Measurements from ENCODE around the gene IMMP2L. TPM values are rescaled to one million over a fixed set of nuclear protein-coding genes. Genes with fewer than 3 reads are reported as not detected.
"Not testable (repeated sequence)": the region's sequence is repeated elsewhere in the genome, so short reads cannot be mapped to it uniquely, and the experiment has no call there.

The IMMP2L gene
- total and polyA plus RNA-seq, 4 donors = 7.3 to 21.1 (median 12.4) TPM

GRCh38 chr7:111290419-111290818 is 271.9 kb downstream of the IMMP2L start (continued):
- TF ChIP-seq, protein P1, sequence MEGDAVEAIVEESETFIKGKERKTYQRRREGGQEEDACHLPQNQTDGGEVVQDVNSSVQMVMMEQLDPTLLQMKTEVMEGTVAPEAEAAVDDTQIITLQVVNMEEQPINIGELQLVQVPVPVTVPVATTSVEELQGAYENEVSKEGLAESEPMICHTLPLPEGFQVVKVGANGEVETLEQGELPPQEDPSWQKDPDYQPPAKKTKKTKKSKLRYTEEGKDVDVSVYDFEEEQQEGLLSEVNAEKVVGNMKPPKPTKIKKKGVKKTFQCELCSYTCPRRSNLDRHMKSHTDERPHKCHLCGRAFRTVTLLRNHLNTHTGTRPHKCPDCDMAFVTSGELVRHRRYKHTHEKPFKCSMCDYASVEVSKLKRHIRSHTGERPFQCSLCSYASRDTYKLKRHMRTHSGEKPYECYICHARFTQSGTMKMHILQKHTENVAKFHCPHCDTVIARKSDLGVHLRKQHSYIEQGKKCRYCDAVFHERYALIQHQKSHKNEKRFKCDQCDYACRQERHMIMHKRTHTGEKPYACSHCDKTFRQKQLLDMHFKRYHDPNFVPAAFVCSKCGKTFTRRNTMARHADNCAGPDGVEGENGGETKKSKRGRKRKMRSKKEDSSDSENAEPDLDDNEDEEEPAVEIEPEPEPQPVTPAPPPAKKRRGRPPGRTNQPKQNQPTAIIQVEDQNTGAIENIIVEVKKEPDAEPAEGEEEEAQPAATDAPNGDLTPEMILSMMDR (IDR thresholded peaks at IDR 0.05; ENCODE audit: low read depth, low read length, missing input control) = no peak
- no peak for TF ChIP-seq RAD21 (IDR thresholded peaks at IDR 0.05)
- no peak for TF ChIP-seq GABPA (IDR thresholded peaks at IDR 0.05 in 1 of 2, conservative IDR thresholded peaks at IDR 0.05 in 1 of 2)
- TF ChIP-seq SP1 (IDR thresholded peaks at IDR 0.05) = no peak

DNA sequence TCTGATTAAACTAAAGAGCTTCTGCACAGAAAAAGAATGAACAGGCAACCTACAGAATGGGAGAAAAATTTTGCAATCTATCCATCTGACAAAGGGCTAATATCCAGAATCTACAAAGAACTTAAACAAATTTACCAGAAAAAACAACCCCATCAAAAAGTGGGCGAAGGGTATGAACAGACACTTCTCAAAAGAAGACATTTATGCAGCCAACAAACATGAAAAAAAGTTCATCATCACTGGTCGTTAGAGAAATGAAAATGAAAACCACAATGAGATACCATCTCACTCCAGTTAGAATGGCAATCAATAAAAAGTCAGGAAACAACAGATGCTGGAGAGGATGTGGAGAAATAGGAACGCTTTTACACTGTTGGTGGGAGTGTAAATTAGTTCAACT is 273.9 kb downstream of the IMMP2L start:
- H3K9me3 ChIP-seq (ENCODE audit: control insufficient read depth in 4 of 4, low read length in 3 of 4); H3K4me3 ChIP-seq (ENCODE audit: low read depth in 1 of 3, low read length in 3 of 3); H3K27me3 ChIP-seq (ENCODE audit: control insufficient read depth in 4 of 4, insufficient read depth in 4 of 4, low read length in 3 of 4); H3K4me1 ChIP-seq (ENCODE audit: control insufficient read depth in 4 of 4, insufficient read depth in 4 of 4, low read length in 3 of 4); DNase-seq (ENCODE audit: low spot score); H3K27ac ChIP-seq (ENCODE audit: low read depth in 1 of 2, low read length in 2 of 2); H3K9ac ChIP-seq (ENCODE audit: low read depth in 1 of 2, low read length in 2 of 2); H3K36me3 ChIP-seq (ENCODE audit: control insufficient read depth in 4 of 4, insufficient read depth in 3 of 4, low read depth in 1 of 4, low read length in 3 of 4): not testable (repeated sequence)
- WGBS = 90% methylated on average over 3 of the region's 3 CpGs

DNA sequence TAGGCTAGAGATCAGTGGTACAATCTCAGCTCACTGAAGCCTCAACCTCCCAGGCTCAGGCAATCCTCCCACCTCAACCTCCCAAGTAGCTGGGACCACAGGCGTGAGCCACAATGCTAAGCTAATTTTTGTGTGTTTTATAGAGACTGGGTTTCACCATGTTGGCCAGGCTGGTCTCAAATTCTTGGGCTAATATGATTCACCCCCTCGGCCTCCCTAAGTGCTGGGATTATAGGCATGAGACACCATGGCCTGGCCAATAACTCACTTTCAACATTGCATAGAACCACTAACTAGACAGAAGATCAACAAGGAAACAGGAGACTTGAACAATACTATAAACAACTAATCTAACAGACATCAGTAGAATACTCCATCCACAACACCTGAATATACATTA is 279.7 kb downstream of the IMMP2L start:
- no peak for DNase-seq (ENCODE audit: low spot score)
- Histone ChIP-seq H3K27ac (ENCODE audit: low read depth in 1 of 2, low read length in 2 of 2) (no peak overlapping the region), H3K9me3 (ENCODE audit: control insufficient read depth in 4 of 4, low read length in 3 of 4) (no peaks in the 10 kb centered on the region), H3K4me3 (ENCODE audit: low read depth in 1 of 3, low read length in 3 of 3) (no peak overlapping the region), H3K9ac (ENCODE audit: low read depth in 1 of 2, low read length in 2 of 2) (no peak overlapping the region), H3K36me3 (ENCODE audit: control insufficient read depth in 4 of 4, insufficient read depth in 3 of 4, low read depth in 1 of 4, low read length in 3 of 4) (no peaks in the 10 kb centered on the region), H3K4me1 (ENCODE audit: control insufficient read depth in 4 of 4, insufficient read depth in 4 of 4, low read length in 3 of 4) (no peaks in the 10 kb centered on the region), H3K27me3 (ENCODE audit: control insufficient read depth in 4 of 4, insufficient read depth in 4 of 4, low read length in 3 of 4) (no peaks in the 10 kb centered on the region)
- WGBS = 98% methylated on average over 2 of the region's 2 CpGs
- no peak for TF ChIP-seq ATF3 (IDR thresholded peaks at IDR 0.05)
- TF ChIP-seq RXRA (IDR thresholded peaks at IDR 0.05) = no peak
- TF ChIP-seq, protein P2, sequence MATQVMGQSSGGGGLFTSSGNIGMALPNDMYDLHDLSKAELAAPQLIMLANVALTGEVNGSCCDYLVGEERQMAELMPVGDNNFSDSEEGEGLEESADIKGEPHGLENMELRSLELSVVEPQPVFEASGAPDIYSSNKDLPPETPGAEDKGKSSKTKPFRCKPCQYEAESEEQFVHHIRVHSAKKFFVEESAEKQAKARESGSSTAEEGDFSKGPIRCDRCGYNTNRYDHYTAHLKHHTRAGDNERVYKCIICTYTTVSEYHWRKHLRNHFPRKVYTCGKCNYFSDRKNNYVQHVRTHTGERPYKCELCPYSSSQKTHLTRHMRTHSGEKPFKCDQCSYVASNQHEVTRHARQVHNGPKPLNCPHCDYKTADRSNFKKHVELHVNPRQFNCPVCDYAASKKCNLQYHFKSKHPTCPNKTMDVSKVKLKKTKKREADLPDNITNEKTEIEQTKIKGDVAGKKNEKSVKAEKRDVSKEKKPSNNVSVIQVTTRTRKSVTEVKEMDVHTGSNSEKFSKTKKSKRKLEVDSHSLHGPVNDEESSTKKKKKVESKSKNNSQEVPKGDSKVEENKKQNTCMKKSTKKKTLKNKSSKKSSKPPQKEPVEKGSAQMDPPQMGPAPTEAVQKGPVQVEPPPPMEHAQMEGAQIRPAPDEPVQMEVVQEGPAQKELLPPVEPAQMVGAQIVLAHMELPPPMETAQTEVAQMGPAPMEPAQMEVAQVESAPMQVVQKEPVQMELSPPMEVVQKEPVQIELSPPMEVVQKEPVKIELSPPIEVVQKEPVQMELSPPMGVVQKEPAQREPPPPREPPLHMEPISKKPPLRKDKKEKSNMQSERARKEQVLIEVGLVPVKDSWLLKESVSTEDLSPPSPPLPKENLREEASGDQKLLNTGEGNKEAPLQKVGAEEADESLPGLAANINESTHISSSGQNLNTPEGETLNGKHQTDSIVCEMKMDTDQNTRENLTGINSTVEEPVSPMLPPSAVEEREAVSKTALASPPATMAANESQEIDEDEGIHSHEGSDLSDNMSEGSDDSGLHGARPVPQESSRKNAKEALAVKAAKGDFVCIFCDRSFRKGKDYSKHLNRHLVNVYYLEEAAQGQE (IDR thresholded peaks at IDR 0.05) = no peak
- no peak for TF ChIP-seq FOXA2 (IDR thresholded peaks at IDR 0.05)
- no peak for TF ChIP-seq ZBTB33 (IDR thresholded peaks at IDR 0.05)
- TF ChIP-seq GABPA (IDR thresholded peaks at IDR 0.05 in 1 of 2, conservative IDR thresholded peaks at IDR 0.05 in 1 of 2) = no peak
- no peak for TF ChIP-seq FOXA1 (IDR thresholded peaks at IDR 0.05)
- TF ChIP-seq YY1 (IDR thresholded peaks at IDR 0.05) = no peak
- TF ChIP-seq JUND (IDR thresholded peaks at IDR 0.05) = no peak
- TF ChIP-seq HNF4A (conservative IDR thresholded peaks at IDR 0.05) = no peak
- no peak for TF ChIP-seq SP1 (IDR thresholded peaks at IDR 0.05)
- no peak for TF ChIP-seq TAF1 (conservative IDR thresholded peaks at IDR 0.05)
- no peak for TF ChIP-seq HNF4G (IDR thresholded peaks at IDR 0.05)
- no peak for TF ChIP-seq EGR1 (IDR thresholded peaks at IDR 0.05; ENCODE audit: low read depth in 2 of 2)
- TF ChIP-seq, protein P3, sequence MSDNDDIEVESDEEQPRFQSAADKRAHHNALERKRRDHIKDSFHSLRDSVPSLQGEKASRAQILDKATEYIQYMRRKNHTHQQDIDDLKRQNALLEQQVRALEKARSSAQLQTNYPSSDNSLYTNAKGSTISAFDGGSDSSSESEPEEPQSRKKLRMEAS (IDR thresholded peaks at IDR 0.05) = no peak
- no peak for TF ChIP-seq NR2F2 (IDR thresholded peaks at IDR 0.05)

All from liver (tissue), 9 donors.